ENCODE measurements around the gene ZNF888.

Gene ZNF888

DNA sequence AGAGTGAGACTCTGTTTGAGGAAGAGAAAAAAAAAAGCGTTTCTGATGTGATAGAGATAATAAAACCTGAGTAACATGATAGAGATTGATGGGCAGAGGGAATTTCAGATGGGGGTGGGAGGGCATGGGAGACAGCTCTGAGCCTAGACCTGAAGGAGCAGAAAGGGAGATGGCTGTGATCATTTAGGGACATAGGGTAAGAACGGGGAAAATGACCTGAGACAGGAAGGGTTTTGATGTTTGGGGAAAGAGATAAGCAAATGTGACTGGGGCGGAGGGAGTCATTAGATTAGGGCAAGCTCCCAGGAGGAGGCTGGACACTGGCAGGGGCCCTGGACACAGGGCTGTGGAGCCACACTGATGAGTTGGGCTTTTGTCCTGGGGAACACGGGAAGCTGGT is 31.9 kb downstream of the ZNF888 start:
- TF ChIP-seq PPARA (CRISPR knock-in tag; IDR thresholded peaks at IDR 0.05; ENCODE audit: borderline replicate concordance) (no peak), ZNF70 (CRISPR knock-in tag; IDR thresholded peaks at IDR 0.05) (no peak), TOX (CRISPR knock-in tag; IDR thresholded peaks at IDR 0.05; ENCODE audit: borderline replicate concordance) (no peak), ZNF565 (CRISPR knock-in tag; conservative IDR thresholded peaks at IDR 0.05; ENCODE audit: low read depth) (no peak), ISL1 (CRISPR knock-in tag; IDR thresholded peaks at IDR 0.05) (no peak), CREB5 (CRISPR knock-in tag; IDR thresholded peaks at IDR 0.05; ENCODE audit: low read depth) (no peak), TSHZ2 (CRISPR knock-in tag; IDR thresholded peaks at IDR 0.05) (no peak), RARB (CRISPR knock-in tag; IDR thresholded peaks at IDR 0.05) (no peak), CSDC2 (CRISPR knock-in tag; IDR thresholded peaks at IDR 0.05) (no peak), TCF4 (CRISPR knock-in tag; IDR thresholded peaks at IDR 0.05; ENCODE audit: borderline replicate concordance) (no peak), ZNF8 (CRISPR knock-in tag; IDR thresholded peaks at IDR 0.05) (no peak), BACH2 (CRISPR knock-in tag; IDR thresholded peaks at IDR 0.05; ENCODE audit: borderline replicate concordance) (no peak), ESRRG (CRISPR knock-in tag; IDR thresholded peaks at IDR 0.05) (no peak)
- TF ChIP-seq, protein P1, sequence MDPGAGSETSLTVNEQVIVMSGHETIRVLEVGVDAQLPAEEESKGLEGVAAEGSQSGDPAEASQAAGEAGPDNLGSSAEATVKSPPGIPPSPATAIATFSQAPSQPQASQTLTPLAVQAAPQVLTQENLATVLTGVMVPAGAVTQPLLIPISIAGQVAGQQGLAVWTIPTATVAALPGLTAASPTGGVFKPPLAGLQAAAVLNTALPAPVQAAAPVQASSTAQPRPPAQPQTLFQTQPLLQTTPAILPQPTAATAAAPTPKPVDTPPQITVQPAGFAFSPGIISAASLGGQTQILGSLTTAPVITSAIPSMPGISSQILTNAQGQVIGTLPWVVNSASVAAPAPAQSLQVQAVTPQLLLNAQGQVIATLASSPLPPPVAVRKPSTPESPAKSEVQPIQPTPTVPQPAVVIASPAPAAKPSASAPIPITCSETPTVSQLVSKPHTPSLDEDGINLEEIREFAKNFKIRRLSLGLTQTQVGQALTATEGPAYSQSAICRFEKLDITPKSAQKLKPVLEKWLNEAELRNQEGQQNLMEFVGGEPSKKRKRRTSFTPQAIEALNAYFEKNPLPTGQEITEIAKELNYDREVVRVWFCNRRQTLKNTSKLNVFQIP (CRISPR knock-in tag; IDR thresholded peaks at IDR 0.05; ENCODE audit: borderline replicate concordance, low read depth), result no peak
- ATAC-seq, result no peak

DNA sequence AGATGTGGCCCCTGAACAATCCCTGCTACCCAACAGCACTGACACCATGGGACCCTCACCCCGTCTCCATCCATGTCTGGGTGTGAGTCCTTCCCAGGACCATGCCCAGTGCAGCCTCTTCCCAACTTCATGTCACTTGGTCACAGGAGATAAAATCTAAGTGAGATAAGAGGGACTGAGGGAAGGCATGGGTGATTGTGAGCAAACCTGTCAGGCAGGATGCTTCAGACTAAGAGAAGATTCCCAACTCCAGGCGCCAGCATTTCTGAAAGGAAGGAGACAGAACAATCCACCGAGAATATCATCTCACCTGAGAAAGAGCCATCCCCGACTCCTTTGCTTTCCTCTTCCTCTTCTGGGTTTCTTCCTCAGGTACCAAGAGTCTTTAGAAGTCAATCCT is 33.3 kb downstream of the ZNF888 start:
- TF ChIP-seq ZFP3 (CRISPR knock-in tag; IDR thresholded peaks at IDR 0.05), result no peak
- TF ChIP-seq ZFP30 (CRISPR knock-in tag; IDR thresholded peaks at IDR 0.05), result no peak
- TF ChIP-seq BACH2 (CRISPR knock-in tag; IDR thresholded peaks at IDR 0.05; ENCODE audit: borderline replicate concordance), result no peak
- TF ChIP-seq, protein P1 (CRISPR knock-in tag; IDR thresholded peaks at IDR 0.05; ENCODE audit: borderline replicate concordance, low read depth), result no peak
- TF ChIP-seq GLIS3 (CRISPR knock-in tag; IDR thresholded peaks at IDR 0.05), result no peak
- no peak for TF ChIP-seq ESRRG (CRISPR knock-in tag; IDR thresholded peaks at IDR 0.05)
- TF ChIP-seq, protein P2, sequence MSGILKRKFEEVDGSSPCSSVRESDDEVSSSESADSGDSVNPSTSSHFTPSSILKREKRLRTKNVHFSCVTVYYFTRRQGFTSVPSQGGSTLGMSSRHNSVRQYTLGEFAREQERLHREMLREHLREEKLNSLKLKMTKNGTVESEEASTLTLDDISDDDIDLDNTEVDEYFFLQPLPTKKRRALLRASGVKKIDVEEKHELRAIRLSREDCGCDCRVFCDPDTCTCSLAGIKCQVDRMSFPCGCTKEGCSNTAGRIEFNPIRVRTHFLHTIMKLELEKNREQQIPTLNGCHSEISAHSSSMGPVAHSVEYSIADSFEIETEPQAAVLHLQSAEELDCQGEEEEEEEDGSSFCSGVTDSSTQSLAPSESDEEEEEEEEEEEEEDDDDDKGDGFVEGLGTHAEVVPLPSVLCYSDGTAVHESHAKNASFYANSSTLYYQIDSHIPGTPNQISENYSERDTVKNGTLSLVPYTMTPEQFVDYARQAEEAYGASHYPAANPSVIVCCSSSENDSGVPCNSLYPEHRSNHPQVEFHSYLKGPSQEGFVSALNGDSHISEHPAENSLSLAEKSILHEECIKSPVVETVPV (CRISPR knock-in tag; IDR thresholded peaks at IDR 0.05), result no peak
- TF ChIP-seq ZC3H10 (CRISPR knock-in tag; IDR thresholded peaks at IDR 0.05), result no peak
- TF ChIP-seq CREB5 (CRISPR knock-in tag; IDR thresholded peaks at IDR 0.05; ENCODE audit: low read depth), result no peak
- no peak for TF ChIP-seq ISL1 (CRISPR knock-in tag; IDR thresholded peaks at IDR 0.05)
- no peak for TF ChIP-seq PPARA (CRISPR knock-in tag; IDR thresholded peaks at IDR 0.05; ENCODE audit: borderline replicate concordance)
- TF ChIP-seq ARNTL (CRISPR knock-in tag; IDR thresholded peaks at IDR 0.05; ENCODE audit: borderline replicate concordance, low read depth), result no peak
- ATAC-seq, result no peak

DNA sequence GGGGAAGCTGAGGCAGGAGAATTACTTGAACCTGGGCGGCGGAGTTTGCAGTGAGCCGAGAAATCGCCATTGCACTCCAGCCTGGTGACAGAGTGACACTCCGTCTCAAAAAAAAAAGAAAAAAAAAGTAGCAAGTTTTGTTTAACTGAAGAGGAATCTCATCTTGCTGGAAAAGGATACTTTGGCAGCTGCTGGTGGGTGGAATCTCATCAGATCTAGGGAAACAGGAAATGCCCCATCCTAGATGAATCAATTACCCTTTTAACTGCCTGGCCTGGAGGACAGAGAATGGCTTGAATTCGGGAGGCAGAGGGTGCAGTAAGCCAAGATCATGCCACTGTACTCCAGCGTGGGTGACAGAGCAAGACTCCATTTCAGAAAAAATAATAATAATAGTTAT is 34.2 kb downstream of the ZNF888 start:
- no peak for ATAC-seq

More for the DNA sequence above, 34.2 kb downstream of the ZNF888 start:
- TF ChIP-seq RARB (CRISPR knock-in tag; IDR thresholded peaks at IDR 0.05) (no peak), PPARA (CRISPR knock-in tag; IDR thresholded peaks at IDR 0.05; ENCODE audit: borderline replicate concordance) (no peak), ZFP30 (CRISPR knock-in tag; IDR thresholded peaks at IDR 0.05) (no peak)
- TF ChIP-seq, protein P2 (CRISPR knock-in tag; IDR thresholded peaks at IDR 0.05), result no peak

All from SK-N-SH treated with all-trans-retinoic acid at 6 μM for 48 hours (cell line).